ENCODE results near the gene GJA1.
"Not testable (repeated sequence)": the region's sequence is repeated elsewhere in the genome, so short reads cannot be mapped to it uniquely, and the experiment has no call there.

GJA1 gene

GRCh38 chr6:121435444-121436069, at the start of gene GJA1:
Gene GJA1, plus strand, starts transcription at chr6:121435646. Its CDS starts 11,202 bp downstream, at chr6:121446848.
- TF ChIP-seq CTCF (IDR thresholded peaks at IDR 0.05; ENCODE audit: unreplicated experiment in 3 of 3): no peak
- Mint-ChIP-seq H3K4me1 (peaks cover 27% of the 10 kb centered on the region), H3K9me3 (no peaks in the 10 kb centered on the region), H3K36me3 (ENCODE audit: low read depth) (no peaks in the 10 kb centered on the region), H3K27me3 (ENCODE audit: low read depth) (no peaks in the 10 kb centered on the region), H3K27ac (peak within 1 kb of the TSS; percentile 80 to 91 (median 89)), H3K4me3 (peak within 1 kb of the TSS; percentile 90 to 94 (median 90))

GRCh38 chr6:121386551-121386950, 48.9 kb upstream of the GJA1 start:
- H3K9me3 Mint-ChIP-seq; H3K4me1 Mint-ChIP-seq; H3K27ac Mint-ChIP-seq; H3K4me3 Mint-ChIP-seq; H3K36me3 Mint-ChIP-seq (ENCODE audit: low read depth); H3K27me3 Mint-ChIP-seq (ENCODE audit: low read depth): not testable (repeated sequence)

GRCh38 chr6:121389419-121389818, 46.0 kb upstream of the GJA1 start:
- no peak for TF ChIP-seq CTCF (IDR thresholded peaks at IDR 0.05; ENCODE audit: unreplicated experiment in 3 of 3)
- H3K27ac Mint-ChIP-seq: no peak overlapping the region

GRCh38 chr6:121393731-121394505, 41.5 kb upstream of the GJA1 start:
- H3K9me3 Mint-ChIP-seq: no peaks in the 10 kb centered on the region
- peak overlapping the region in 2 of 3 experiments; percentile 49 to 51 for H3K27ac Mint-ChIP-seq
- TF ChIP-seq CTCF (IDR thresholded peaks at IDR 0.05; ENCODE audit: unreplicated experiment in 3 of 3): no peak
- no peaks in the 10 kb centered on the region for H3K36me3 Mint-ChIP-seq (ENCODE audit: low read depth)
- H3K4me1 Mint-ChIP-seq: peaks cover 20% of the 10 kb centered on the region
- H3K4me3 Mint-ChIP-seq: no peak overlapping the region
- peaks cover 4% of the 10 kb centered on the region for H3K27me3 Mint-ChIP-seq (ENCODE audit: low read depth)

More at GRCh38 chr6:121389419-121389818, 46.0 kb upstream of the GJA1 start:
- Mint-ChIP-seq H3K27me3 (ENCODE audit: low read depth) (no peaks in the 10 kb centered on the region), H3K9me3 (no peaks in the 10 kb centered on the region), H3K4me3 (no peak overlapping the region), H3K4me1 (peaks cover 13% of the 10 kb centered on the region), H3K36me3 (ENCODE audit: low read depth) (no peaks in the 10 kb centered on the region)

GRCh38 chr6:121395736-121396135, 39.7 kb upstream of the GJA1 start:
- Mint-ChIP-seq H3K36me3 (ENCODE audit: low read depth) (no peaks in the 10 kb centered on the region), H3K4me3 (no peak overlapping the region), H3K4me1 (peaks cover 20% of the 10 kb centered on the region), H3K27ac (peak overlapping the region in 1 of 3 experiments; percentile 2), H3K27me3 (ENCODE audit: low read depth) (peaks cover 4% of the 10 kb centered on the region), H3K9me3 (no peaks in the 10 kb centered on the region)
- no peak for TF ChIP-seq CTCF (IDR thresholded peaks at IDR 0.05; ENCODE audit: unreplicated experiment in 3 of 3)

- H3K9me3 Mint-ChIP-seq; H3K4me3 Mint-ChIP-seq; H3K27me3 Mint-ChIP-seq (ENCODE audit: low read depth); H3K36me3 Mint-ChIP-seq (ENCODE audit: low read depth); H3K27ac Mint-ChIP-seq: not testable (repeated sequence)
- H3K4me1 Mint-ChIP-seq: peaks cover 20% of the 10 kb centered on the region
These were observed 38.3 kb upstream of the GJA1 start for GRCh38 chr6:121397188-121397587.

- Mint-ChIP-seq H3K4me1 (peaks cover 16% of the 10 kb centered on the region), H3K36me3 (ENCODE audit: low read depth) (no peaks in the 10 kb centered on the region), H3K9me3 (no peaks in the 10 kb centered on the region)
These were observed 37.3 kb upstream of the GJA1 start for GRCh38 chr6:121398127-121398526.

More at GRCh38 chr6:121398127-121398526, 37.3 kb upstream of the GJA1 start:
- TF ChIP-seq CTCF (IDR thresholded peaks at IDR 0.05; ENCODE audit: unreplicated experiment in 3 of 3): no peak
- peaks cover 4% of the 10 kb centered on the region for H3K27me3 Mint-ChIP-seq (ENCODE audit: low read depth)
- H3K27ac Mint-ChIP-seq: no peak overlapping the region
- H3K4me3 Mint-ChIP-seq: no peak overlapping the region
